Loucy (cell line): Measurements from ENCODE around the gene MN1.

Experiments
- H2AFZ ChIP-seq: fragments of 200-600 bp; sonication (generic); 2 replicates; pipeline ENCODE4 v1.6.0; 2016; ENCODE audit warnings: antibody characterized with exemption, mild to moderate bottlenecking, low read length, moderate library complexity
- H3F3A ChIP-seq: fragments of 200-600 bp; 2 replicates; pipeline ENCODE4 v1.6.0; 2016; ENCODE audit warnings: antibody characterized with exemption, low read depth, mild to moderate bottlenecking
- H3K27me3 ChIP-seq: fragments of 200-600 bp; sonication (generic); 2 replicates; pipeline ENCODE4 v1.6.1; 2014; ENCODE audit warnings: low read length, mild to moderate bottlenecking; ENCODE audit not compliant: insufficient read depth, poor library complexity, severe bottlenecking
- H3K36me3 ChIP-seq: fragments of 200-600 bp; sonication (generic); 2 replicates; pipeline ENCODE4 v1.6.1; 2016; ENCODE audit warnings: low read length; ENCODE audit not compliant: insufficient read depth
- H3K4me1 ChIP-seq: fragments of 200-600 bp; sonication (generic); 2 replicates; pipeline ENCODE4 v1.5.1; 2014; ENCODE audit warnings: low read length, mild to moderate bottlenecking; ENCODE audit not compliant: insufficient read depth, poor library complexity, severe bottlenecking
- H3K4me2 ChIP-seq: fragments of 200-600 bp; sonication (generic); 2 replicates; pipeline ENCODE4 v1.6.0; 2014; ENCODE audit warnings: antibody characterized with exemption, low read length, low read depth, mild to moderate bottlenecking; ENCODE audit not compliant: poor library complexity, severe bottlenecking
- H3K4me3 ChIP-seq: fragments of 200-600 bp; sonication (generic); 2 replicates; pipeline ENCODE4 v1.5.1; 2014; ENCODE audit warnings: low read length, mild to moderate bottlenecking, mixed read lengths; ENCODE audit not compliant: poor library complexity, severe bottlenecking
- H3K79me2 ChIP-seq: fragments of 200-600 bp; sonication (generic); 2 replicates; pipeline ENCODE4 v1.6.1; 2014; ENCODE audit warnings: low read length; ENCODE audit not compliant: insufficient read depth
- H3K9ac ChIP-seq: fragments of 200-600 bp; sonication (generic); 2 replicates; pipeline ENCODE4 v1.6.0; 2014; ENCODE audit warnings: mild to moderate bottlenecking, low read depth, low read length, moderate library complexity; ENCODE audit not compliant: poor library complexity, severe bottlenecking
- H3K9me2 ChIP-seq: fragments of 200-600 bp; sonication (generic); replicated peaks from 2 replicates; pipeline ENCODE4 v1.6.1; 2016; ENCODE audit warnings: low read depth, low read length, mixed read lengths
- H3K9me3 ChIP-seq: fragments of 200-600 bp; sonication (generic); 2 replicates; pipeline ENCODE4 v1.6.1; 2014; ENCODE audit warnings: mild to moderate bottlenecking, antibody characterized with exemption, low read length, low read depth; ENCODE audit not compliant: insufficient read depth
- H4K20me1 ChIP-seq: fragments of 200-600 bp; sonication (generic); 2 replicates; pipeline ENCODE4 v1.6.0; 2014; ENCODE audit warnings: antibody characterized with exemption, low read length, mild to moderate bottlenecking; ENCODE audit not compliant: insufficient read depth, poor library complexity, severe bottlenecking
- EZH2phosphoT487 ChIP-seq: fragments of 200-600 bp; IDR thresholded peaks from 2 replicates; pipeline ENCODE4 v1.6.1; 2018; ENCODE audit warnings: antibody characterized with exemption, mild to moderate bottlenecking, moderate library complexity, borderline replicate concordance
- TF ChIP-seq, protein P1 (sequence below): fragments of 200-600 bp; sonication (generic); conservative IDR thresholded peaks from 2 replicates; pipeline ENCODE4 v1.5.1; 2014; ENCODE audit warnings: mild to moderate bottlenecking, antibody characterized with exemption, low read length

MN1 gene

GRCh38 chr22:27740202-27740748, 61.3 kb downstream of the MN1 start:
- Histone ChIP-seq H3K4me3 (no peak overlapping the region), H3K4me2 (no peak overlapping the region), H3K9me2 (no peaks in the 10 kb centered on the region), H3K27me3 (no peaks in the 10 kb centered on the region), H3F3A (no peaks in the 10 kb centered on the region), H2AFZ (no peak overlapping the region), H3K9me3 (peaks cover 6% of the 10 kb centered on the region; the same call in 1 of the 2 replicates), H4K20me1 (no peaks in the 10 kb centered on the region), H3K9ac (no peak overlapping the region), H3K79me2 (no peaks in the 10 kb centered on the region), H3K4me1 (no peaks in the 10 kb centered on the region), H3K36me3 (no peaks in the 10 kb centered on the region)
- no peak for TF ChIP-seq EZH2phosphoT487
- TF ChIP-seq, protein P1, sequence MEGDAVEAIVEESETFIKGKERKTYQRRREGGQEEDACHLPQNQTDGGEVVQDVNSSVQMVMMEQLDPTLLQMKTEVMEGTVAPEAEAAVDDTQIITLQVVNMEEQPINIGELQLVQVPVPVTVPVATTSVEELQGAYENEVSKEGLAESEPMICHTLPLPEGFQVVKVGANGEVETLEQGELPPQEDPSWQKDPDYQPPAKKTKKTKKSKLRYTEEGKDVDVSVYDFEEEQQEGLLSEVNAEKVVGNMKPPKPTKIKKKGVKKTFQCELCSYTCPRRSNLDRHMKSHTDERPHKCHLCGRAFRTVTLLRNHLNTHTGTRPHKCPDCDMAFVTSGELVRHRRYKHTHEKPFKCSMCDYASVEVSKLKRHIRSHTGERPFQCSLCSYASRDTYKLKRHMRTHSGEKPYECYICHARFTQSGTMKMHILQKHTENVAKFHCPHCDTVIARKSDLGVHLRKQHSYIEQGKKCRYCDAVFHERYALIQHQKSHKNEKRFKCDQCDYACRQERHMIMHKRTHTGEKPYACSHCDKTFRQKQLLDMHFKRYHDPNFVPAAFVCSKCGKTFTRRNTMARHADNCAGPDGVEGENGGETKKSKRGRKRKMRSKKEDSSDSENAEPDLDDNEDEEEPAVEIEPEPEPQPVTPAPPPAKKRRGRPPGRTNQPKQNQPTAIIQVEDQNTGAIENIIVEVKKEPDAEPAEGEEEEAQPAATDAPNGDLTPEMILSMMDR = no peak

DNA sequence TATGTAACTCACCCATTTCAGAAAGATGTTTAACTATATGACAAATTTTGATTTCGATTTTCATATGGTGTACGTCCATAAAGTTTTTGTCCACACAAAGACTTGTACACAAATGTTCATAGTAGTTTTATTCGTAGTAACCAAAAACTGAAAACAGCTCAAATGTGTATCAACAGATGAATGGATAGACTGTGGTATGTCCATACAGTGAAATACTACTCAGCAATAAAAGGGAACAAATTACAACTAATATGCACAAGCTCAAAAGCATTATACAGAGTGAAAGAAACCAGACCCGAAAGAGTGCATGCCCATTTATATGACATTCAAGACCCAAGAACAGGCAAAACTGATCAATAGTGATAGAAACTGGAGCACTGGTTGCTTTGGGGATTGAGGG, 64.0 kb downstream of the MN1 start:
- H3K79me2 ChIP-seq = no peaks in the 10 kb centered on the region
- no peak overlapping the region for H3K4me2 ChIP-seq
- H3K27me3 ChIP-seq = no peaks in the 10 kb centered on the region
- no peaks in the 10 kb centered on the region for H4K20me1 ChIP-seq
- no peak overlapping the region for H2AFZ ChIP-seq
- H3K36me3 ChIP-seq = no peaks in the 10 kb centered on the region
- H3K4me1 ChIP-seq = no peaks in the 10 kb centered on the region
- H3K9me3 ChIP-seq = peaks cover 6% of the 10 kb centered on the region; the same call in 1 of the 2 replicates
- TF ChIP-seq, protein P1 = no peak
- no peak for TF ChIP-seq EZH2phosphoT487
- H3K9ac ChIP-seq = no peak overlapping the region
- no peak overlapping the region for H3K4me3 ChIP-seq
- H3K9me2 ChIP-seq = no peaks in the 10 kb centered on the region
- no peaks in the 10 kb centered on the region for H3F3A ChIP-seq

- Histone ChIP-seq H2AFZ (no peak overlapping the region), H3K9me3 (peaks cover 6% of the 10 kb centered on the region; the same call in 1 of the 2 replicates), H3K4me2 (no peak overlapping the region), H3K9ac (no peak overlapping the region), H3K36me3 (no peaks in the 10 kb centered on the region), H3K79me2 (no peaks in the 10 kb centered on the region), H3K27me3 (no peaks in the 10 kb centered on the region), H3F3A (no peaks in the 10 kb centered on the region), H3K4me3 (no peak overlapping the region), H4K20me1 (no peaks in the 10 kb centered on the region), H3K4me1 (no peaks in the 10 kb centered on the region), H3K9me2 (no peaks in the 10 kb centered on the region)
- TF ChIP-seq, protein P1 = no peak
- no peak for TF ChIP-seq EZH2phosphoT487
These were observed 67.5 kb downstream of the MN1 start for GRCh38 chr22:27734066-27734465.
